Esophagus squamous epithelium (tissue), 5 donors: Measurements from ENCODE around the gene CDIP1. TPM values are rescaled to one million over a fixed set of nuclear protein-coding genes. Genes with fewer than 3 reads are reported as not detected.

Experiments
- DNase-seq: peaks from one replicate; lab custom pipeline; 2025; lab: John Stamatoyannopoulos, UW
- H3K27ac ChIP-seq, 4 donors: fragments of 200-600 bp; sonication (generic); one replicate each; pipeline ENCODE4 v1.5.1; 2016 to 2019; ENCODE audit warnings: mild to moderate bottlenecking in 1 of 4
- H3K27me3 ChIP-seq, 4 donors: fragments of 200-600 bp; sonication (generic); 1 replicate in 3 of 4; 2 replicates in 1 of 4; pipeline versions ENCODE4 v1.5.1 to v1.6.0; 2017 to 2021; ENCODE audit warnings: antibody characterized with exemption in 1 of 4
- H3K36me3 ChIP-seq, 3 donors: fragments of 200-600 bp; sonication (generic); one replicate each; pipeline ENCODE4 v1.5.1; 2016 to 2019
- H3K4me1 ChIP-seq, 3 donors: fragments of 200-600 bp; sonication (generic); one replicate each; pipeline ENCODE4 v1.5.1; 2017 to 2019
- H3K4me3 ChIP-seq, 4 donors: fragments of 200-600 bp; sonication (generic); 1 replicate in 3 of 4; 2 replicates in 1 of 4; pipeline ENCODE4 v1.5.1; 2016 to 2019; ENCODE audit warnings: mild to moderate bottlenecking in 2 of 4, moderate library complexity in 1 of 4
- H3K9me3 ChIP-seq, 3 donors: fragments of 200-600 bp; sonication (generic); one replicate each; pipeline ENCODE4 v1.5.1; 2016 to 2019
- POLR2A ChIP-seq, 4 donors: fragments of 450-650 bp; IDR thresholded peaks; one replicate each; pipeline ENCODE4 v1.6.1; 2017; ENCODE audit warnings: antibody characterized with exemption in 4 of 4, mild to moderate bottlenecking in 4 of 4, moderate library complexity in 3 of 4
- WGBS, 2 donors: methylation state at CpG; one replicate each; pipeline ENCODE4 v1.1.5; 2018; 5-methylcytosine and 5-hydroxymethylcytosine counted together
- intact Hi-C: fragments of 100-400 bp; cut with DNase I; formaldehyde crosslinking; loops from one replicate; pipeline ENCODE4 v1.15.0; 2022
- total RNA-seq, 4 donors: library from RNA; depleted of rRNA; stranded (reverse); fragments of >200 nt; gene quantifications; one replicate each; pipeline ENCODE4 v1.1.0, GENCODE V29; 2016
- TF ChIP-seq, protein P1 (sequence below), 6 experiments: fragments of 450-650 bp in 4 of 6; fragments of 200-600 bp in 2 of 6; sonication (generic) in 2 of 6; IDR thresholded peaks; one replicate each; pipeline ENCODE4 v1.5.1; 2016 to 2019; ENCODE audit warnings: antibody characterized with exemption in 6 of 6, mild to moderate bottlenecking in 4 of 6, moderate library complexity in 4 of 6
- donor health status: DM: yes; HTN: yes; CAD: no.

The CDIP1 gene
- total RNA-seq, 4 donors from 2014 or later, result 10.2 to 26.5 (median 16.5) TPM

DNA sequence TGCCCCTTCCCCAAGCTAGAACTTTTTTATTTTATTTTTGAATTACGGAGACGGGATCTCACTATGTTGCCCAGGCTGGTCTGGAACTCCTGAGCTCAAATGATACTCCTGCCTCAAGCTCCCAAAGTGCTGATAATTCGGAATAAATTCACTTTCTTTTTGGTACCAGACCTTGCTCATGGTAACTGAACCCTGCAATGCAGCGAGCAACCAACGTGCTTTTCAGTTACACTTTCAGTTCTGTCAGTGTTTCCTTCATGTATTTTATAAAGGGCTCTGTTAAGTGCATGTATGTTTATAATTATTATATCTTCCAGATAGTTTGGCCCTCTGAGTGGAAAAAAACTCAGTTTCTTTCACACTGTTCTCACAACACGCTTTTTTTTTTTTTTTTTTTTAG lies 31.5 kb upstream of the CDIP1 start:
- Histone ChIP-seq H3K27ac (no peak overlapping the region), H3K9me3 (no peaks in the 10 kb centered on the region), H3K4me1 (no peaks in the 10 kb centered on the region), H3K4me3 (no peak overlapping the region), H3K27me3 (peaks cover 0 to 3% (median 0%) of the 10 kb centered on the region in 4 donors), H3K36me3 (no peaks in the 10 kb centered on the region)
- WGBS, 2 donors, result 69 to 74% methylated on average over 6 of the region's 6 CpGs
- intact Hi-C loops, result no loop called here
- TF ChIP-seq, protein P1, sequence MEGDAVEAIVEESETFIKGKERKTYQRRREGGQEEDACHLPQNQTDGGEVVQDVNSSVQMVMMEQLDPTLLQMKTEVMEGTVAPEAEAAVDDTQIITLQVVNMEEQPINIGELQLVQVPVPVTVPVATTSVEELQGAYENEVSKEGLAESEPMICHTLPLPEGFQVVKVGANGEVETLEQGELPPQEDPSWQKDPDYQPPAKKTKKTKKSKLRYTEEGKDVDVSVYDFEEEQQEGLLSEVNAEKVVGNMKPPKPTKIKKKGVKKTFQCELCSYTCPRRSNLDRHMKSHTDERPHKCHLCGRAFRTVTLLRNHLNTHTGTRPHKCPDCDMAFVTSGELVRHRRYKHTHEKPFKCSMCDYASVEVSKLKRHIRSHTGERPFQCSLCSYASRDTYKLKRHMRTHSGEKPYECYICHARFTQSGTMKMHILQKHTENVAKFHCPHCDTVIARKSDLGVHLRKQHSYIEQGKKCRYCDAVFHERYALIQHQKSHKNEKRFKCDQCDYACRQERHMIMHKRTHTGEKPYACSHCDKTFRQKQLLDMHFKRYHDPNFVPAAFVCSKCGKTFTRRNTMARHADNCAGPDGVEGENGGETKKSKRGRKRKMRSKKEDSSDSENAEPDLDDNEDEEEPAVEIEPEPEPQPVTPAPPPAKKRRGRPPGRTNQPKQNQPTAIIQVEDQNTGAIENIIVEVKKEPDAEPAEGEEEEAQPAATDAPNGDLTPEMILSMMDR (IDR thresholded peaks at IDR 0.05), result no peak
- no peak for TF ChIP-seq POLR2A (IDR thresholded peaks at IDR 0.05)
- no peak for DNase-seq

DNA sequence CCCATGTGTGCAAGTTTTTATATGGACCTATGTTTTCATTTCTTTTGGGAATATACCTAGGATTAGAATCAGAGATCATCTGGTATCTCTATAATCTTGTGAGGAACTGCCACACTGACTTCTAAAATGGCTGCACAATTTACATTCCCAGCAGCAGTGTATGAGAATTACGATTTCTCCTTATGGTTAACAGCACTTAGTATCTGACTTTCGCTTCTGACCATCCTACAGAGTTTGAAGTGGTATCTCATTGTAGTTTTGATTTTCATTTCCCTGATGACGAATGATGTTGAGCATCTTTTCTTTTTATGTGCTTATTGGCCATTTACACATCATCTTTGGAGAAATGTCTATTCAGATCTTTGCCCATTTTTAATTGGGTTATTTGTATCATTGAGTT lies 27.6 kb upstream of the CDIP1 start:
- no peak for DNase-seq
- intact Hi-C loops, result no loop called here
- Histone ChIP-seq H3K9me3 (no peaks in the 10 kb centered on the region), H3K27me3 (no peaks in the 10 kb centered on the region), H3K36me3 (no peaks in the 10 kb centered on the region), H3K4me3 (no peak overlapping the region), H3K27ac (no peak overlapping the region), H3K4me1 (no peaks in the 10 kb centered on the region)
- TF ChIP-seq POLR2A (IDR thresholded peaks at IDR 0.05), result no peak
- TF ChIP-seq, protein P1 (IDR thresholded peaks at IDR 0.05), result no peak
- WGBS, 2 donors, result 83 to 85% methylated on average over 3 of the region's 3 CpGs

DNA sequence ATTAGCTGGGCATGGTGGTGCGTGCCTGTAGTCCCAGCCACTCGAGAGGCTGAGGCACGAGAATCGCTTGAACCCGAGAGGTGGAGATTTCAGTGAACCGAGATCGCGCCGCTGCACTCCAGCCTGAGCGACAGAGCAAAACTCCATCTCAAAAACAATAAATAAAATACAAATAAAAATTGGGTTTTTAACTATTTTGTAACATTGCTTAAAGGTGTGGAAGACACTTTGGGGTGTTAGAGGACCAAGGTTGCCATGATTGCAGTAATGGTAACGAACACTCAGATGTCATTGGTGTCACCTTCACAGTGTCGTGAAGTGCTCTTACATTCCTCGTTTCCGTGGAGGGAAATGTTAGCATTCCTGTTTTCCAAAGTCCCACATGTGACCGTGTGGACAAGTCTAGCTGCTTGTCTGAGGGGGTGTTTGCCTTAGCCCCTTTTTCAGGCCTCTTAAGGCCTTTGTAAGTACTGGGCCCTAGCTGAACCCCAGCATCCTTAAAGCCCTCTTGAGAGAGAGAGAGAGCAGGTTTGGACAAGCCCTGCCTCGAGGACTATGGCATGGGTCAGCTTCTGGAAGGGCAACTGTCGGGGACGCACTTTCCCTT lies 26.2 kb upstream of the CDIP1 start:
- no peak for TF ChIP-seq POLR2A (IDR thresholded peaks at IDR 0.05)
- TF ChIP-seq, protein P1 (IDR thresholded peaks at IDR 0.05), result no peak
- Histone ChIP-seq H3K4me1 (no peaks in the 10 kb centered on the region), H3K27ac (no peak overlapping the region), H3K9me3 (no peaks in the 10 kb centered on the region), H3K4me3 (no peak overlapping the region), H3K27me3 (no peaks in the 10 kb centered on the region), H3K36me3 (no peaks in the 10 kb centered on the region)
- intact Hi-C loops, result no loop called here
- 80 to 92% methylated on average over 16 to 18 of the region's 18 CpGs for WGBS, 2 donors
- no peak for DNase-seq

DNA sequence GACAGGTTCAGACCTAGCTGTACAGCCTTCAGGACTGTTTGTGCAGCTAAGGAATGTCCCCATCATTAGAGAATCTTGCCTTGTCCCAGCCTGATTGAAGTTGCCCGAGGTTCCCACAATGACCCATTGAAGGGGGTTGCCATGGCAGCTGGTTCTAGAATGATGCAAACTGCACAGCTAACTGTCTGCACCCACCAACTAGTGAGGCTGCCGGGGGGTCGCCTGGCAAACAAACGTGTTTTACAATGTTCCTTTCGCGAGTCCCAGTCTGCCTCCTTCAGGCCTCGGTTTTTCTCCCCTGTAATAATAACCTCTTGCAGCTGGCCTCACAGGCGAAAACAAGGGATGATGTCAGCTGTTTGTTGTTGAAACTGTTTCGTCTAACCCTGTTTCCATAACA lies 23.0 kb upstream of the CDIP1 start:
- Histone ChIP-seq H3K27me3 (peaks cover 0 to 9% (median 0%) of the 10 kb centered on the region in 4 donors), H3K9me3 (no peaks in the 10 kb centered on the region), H3K4me1 (no peaks in the 10 kb centered on the region), H3K36me3 (no peaks in the 10 kb centered on the region), H3K27ac (no peak overlapping the region), H3K4me3 (no peak overlapping the region)
- intact Hi-C loops, result no loop called here
- 64 to 67% methylated on average over 9 of the region's 9 CpGs for WGBS, 2 donors
- no peak for DNase-seq
- TF ChIP-seq, protein P1 (IDR thresholded peaks at IDR 0.05), result no peak
- TF ChIP-seq POLR2A (IDR thresholded peaks at IDR 0.05), result no peak

DNA sequence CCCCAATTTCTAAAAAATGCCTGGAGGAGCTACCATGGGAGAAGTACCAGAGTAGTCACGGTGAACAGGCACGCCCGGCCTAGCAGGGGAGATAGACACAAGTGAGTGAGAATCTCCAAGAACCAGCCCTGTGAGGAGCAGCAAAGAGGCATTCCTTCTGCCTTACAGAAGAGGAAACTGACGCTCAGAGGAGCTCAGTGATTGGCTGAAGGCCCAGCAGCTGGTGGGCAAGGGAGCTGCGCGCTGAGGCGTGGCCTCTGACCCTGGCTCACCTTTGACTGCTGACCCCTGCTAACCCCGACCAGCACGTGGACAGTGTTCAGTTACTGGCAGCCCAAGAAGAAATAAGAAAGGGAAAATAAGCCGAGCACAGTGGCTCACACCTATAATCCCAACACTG lies 19.4 kb upstream of the CDIP1 start:
- Histone ChIP-seq H3K9me3 (no peaks in the 10 kb centered on the region), H3K4me1 (no peaks in the 10 kb centered on the region), H3K27me3 (peaks cover 0 to 18% (median 0%) of the 10 kb centered on the region in 4 donors), H3K4me3 (no peak overlapping the region), H3K36me3 (no peaks in the 10 kb centered on the region), H3K27ac (no peak overlapping the region)
- 76 to 81% methylated on average over 5 to 6 of the region's 10 CpGs for WGBS, 2 donors
- intact Hi-C loops, result no loop called here
- DNase-seq, result no peak
- no peak for TF ChIP-seq POLR2A (IDR thresholded peaks at IDR 0.05)
- TF ChIP-seq, protein P1 (IDR thresholded peaks at IDR 0.05), result no peak
